K562 (cell line): Measurements from ENCODE around the gene TMEM117. TPM values are rescaled to one million over a fixed set of nuclear protein-coding genes. Genes with fewer than 3 reads are reported as not detected.
"Not testable (repeated sequence)": the region's sequence is repeated elsewhere in the genome, so short reads cannot be mapped to it uniquely, and the experiment has no call there.

Experiments used
- ATAC-seq: fragments of 200-7000 bp; cut with Tn5 transposase; 3 replicates; pipeline ENCODE4 v1.9.1; 2020; ENCODE audit warnings: moderate library complexity
- BruUV-seq: library from RNA; stranded (reverse); fragments of 400-500 nt; replicated peaks from 2 replicates; lab custom pipeline; 2021; lab: Mats Ljungman, UMichigan
- CTCF ChIA-PET: fragments of 300-600 bp; formaldehyde crosslinking; extraction: SDS; loops from one replicate; lab custom pipeline; 2021; ENCODE audit warnings: low intra/inter-chr PET ratio; lab: Yijun Ruan, JAX
- POLR2A ChIA-PET: fragments of 300-600, 350-650 bp; sonication (Branson Sonifier 250); formaldehyde crosslinking; extraction: SDS; loops from one replicate; lab custom pipeline; 2021; ENCODE audit warnings: antibody characterized with exemption, inconsistent platforms; lab: Yijun Ruan, JAX
- DNase-seq, 4 experiments: peaks; one replicate each; pipeline versions ENCODE4 v3.0.0 to v3.0.0-alpha.2; 2011 to 2018; ENCODE audit warnings: low spot score in 3 of 4, mixed read lengths in 3 of 4; ENCODE audit errors: extremely low read depth in 1 of 4
- FAIRE-seq: peaks from 2 replicates; lab custom pipeline; 2011; peaks lifted over from hg19 to GRCh38; lab: Jason Lieb, UNC
- H2AFZ ChIP-seq: 2 replicates; pipeline ENCODE4 v1.6.0; 2011; ENCODE audit warnings: low read depth, low read length, control low read depth, inconsistent platforms
- H3K27ac ChIP-seq: fragments of 200-600 bp; 3 replicates; pipeline ENCODE4 v1.8.0; 2011; ENCODE audit warnings: low read depth, mild to moderate bottlenecking, control low read depth, inconsistent platforms, low read length, moderate library complexity, mixed read lengths; ENCODE audit errors: extremely low read depth
- H3K27me3 ChIP-seq, 2 experiments: fragments of 300-600 bp in 1 of 2; 2 replicates in 1 of 2; 3 replicates in 1 of 2; pipeline versions ENCODE4 v1.6.0 to v1.8.0; 2011; ENCODE audit warnings: inconsistent platforms in 2 of 2, low read length in 2 of 2, mild to moderate bottlenecking in 1 of 2, mixed read lengths in 1 of 2, moderate library complexity in 1 of 2; ENCODE audit not compliant: control insufficient read depth in 2 of 2, insufficient read depth in 2 of 2
- H3K36me3 ChIP-seq: fragments of 300-600 bp; 3 replicates; pipeline ENCODE4 v1.8.0; 2011; ENCODE audit warnings: mild to moderate bottlenecking, low read length, inconsistent platforms; ENCODE audit not compliant: control insufficient read depth, insufficient read depth
- H3K4me1 ChIP-seq, 2 experiments: fragments of 200-600 bp in 1 of 2; replicated peaks in 1 of 2; 2 replicates in 1 of 2; 3 replicates in 1 of 2; pipeline versions ENCODE4 v1.5.1 to v1.8.0; 2011; ENCODE audit warnings: inconsistent platforms in 2 of 2, low read length in 2 of 2, mild to moderate bottlenecking in 1 of 2, mixed read lengths in 1 of 2, moderate library complexity in 1 of 2; ENCODE audit not compliant: control insufficient read depth in 2 of 2, insufficient read depth in 2 of 2
- H3K4me2 ChIP-seq: 2 replicates; pipeline ENCODE4 v1.6.1; 2011; ENCODE audit warnings: low read length, control low read depth, inconsistent platforms, mixed read lengths; ENCODE audit not compliant: insufficient read depth
- H3K4me3 ChIP-seq: fragments of 200-600 bp; sonication (generic), shearing (Covaris generic); 2 replicates; pipeline ENCODE4 v1.5.1; 2016; ENCODE audit warnings: control low read depth, inconsistent platforms
- H3K79me2 ChIP-seq: fragments of 200-600 bp; 3 replicates; pipeline ENCODE4 v1.8.0; 2011; ENCODE audit warnings: low read length, inconsistent platforms; ENCODE audit not compliant: control insufficient read depth, insufficient read depth
- H3K9ac ChIP-seq, 2 experiments: 2 replicates each; pipeline versions ENCODE4 v1.6.0 to v1.6.1; 2011; ENCODE audit warnings: low read depth in 2 of 2, low read length in 2 of 2, control low read depth in 1 of 2, inconsistent platforms in 1 of 2, mild to moderate bottlenecking in 1 of 2, mixed read lengths in 1 of 2; ENCODE audit not compliant: insufficient read depth in 1 of 2
- H3K9me1 ChIP-seq: one replicate; pipeline ENCODE4 v1.6.0; 2011; ENCODE audit warnings: inconsistent platforms, mild to moderate bottlenecking, low read length, moderate library complexity; ENCODE audit not compliant: control insufficient read depth, insufficient read depth
- H3K9me3 ChIP-seq: replicated peaks from 2 replicates; pipeline ENCODE4 v1.5.1; 2011; ENCODE audit warnings: low read depth, low read length, inconsistent platforms; ENCODE audit not compliant: control insufficient read depth, insufficient read depth
- H4K20me1 ChIP-seq: replicated peaks from 2 replicates; pipeline ENCODE4 v1.6.1; 2011; ENCODE audit warnings: low read length, inconsistent platforms, mixed read lengths; ENCODE audit not compliant: control insufficient read depth, insufficient read depth
- DIDO1 ChIP-seq: fragments of 450-650 bp; IDR thresholded peaks from 2 replicates; pipeline ENCODE4 v1.6.1; 2016; ENCODE audit warnings: low read depth, missing biosample characterization, missing genetic modification characterization
- E2F5 ChIP-seq: sonication (generic); formaldehyde crosslinking; IDR thresholded peaks from 2 replicates; pipeline ENCODE4 v1.8.0; 2022; ENCODE audit warnings: mild to moderate bottlenecking, missing genetic modification reagents
- EHMT2 ChIP-seq: fragments of 450-650 bp; IDR thresholded peaks from 2 replicates; pipeline ENCODE4 v1.6.1; 2018; ENCODE audit warnings: antibody characterized with exemption
- FOXJ2 ChIP-seq: fragments of 200-800 bp; sonication (Bioruptor generic); IDR thresholded peaks from 2 replicates; pipeline ENCODE4 v1.6.1; 2016; ENCODE audit warnings: missing genetic modification characterization, missing compliant biosample characterization
- FOXP1 ChIP-seq: sonication (generic); formaldehyde crosslinking; IDR thresholded peaks from 2 replicates; pipeline ENCODE4 v1.8.0; 2022; ENCODE audit warnings: mild to moderate bottlenecking, missing genetic modification reagents
- IRF9 ChIP-seq: fragments of 450-650 bp; IDR thresholded peaks from 2 replicates; pipeline ENCODE4 v1.6.1; 2016; ENCODE audit warnings: missing biosample characterization, missing genetic modification characterization
- MYNN ChIP-seq, 2 experiments: sonication (generic); formaldehyde crosslinking in 1 of 2; IDR thresholded peaks; 2 replicates each; pipeline versions ENCODE4 v1.5.0 to v1.6.1; 2016 to 2020; ENCODE audit warnings: antibody characterized with exemption in 1 of 2, missing genetic modification reagents in 1 of 2
- SRSF7 ChIP-seq: fragments of 200-400 bp; formaldehyde crosslinking; optimal IDR thresholded peaks from 2 replicates; pipeline ENCODE3; 2017; ENCODE audit warnings: mild to moderate bottlenecking, low read depth, low read length
- TBL1XR1 ChIP-seq, 2 experiments: IDR thresholded peaks; 2 replicates each; pipeline ENCODE4 v1.6.1; 2012; ENCODE audit warnings: improper control_type of control experiment in 2 of 2, low read length in 2 of 2, mild to moderate bottlenecking in 1 of 2
- ZBTB43 ChIP-seq: sonication (generic); formaldehyde crosslinking; IDR thresholded peaks from 2 replicates; pipeline ENCODE4 v1.8.0; 2023; ENCODE audit warnings: mild to moderate bottlenecking, missing genetic modification reagents
- ZFX ChIP-seq: sonication (generic); formaldehyde crosslinking; IDR thresholded peaks from 2 replicates; pipeline ENCODE4 v1.8.0; 2022; ENCODE audit warnings: mild to moderate bottlenecking, missing genetic modification reagents, moderate library complexity
- WGBS: fragments of 100-300 bp; shearing (Covaris generic); methylation state at CpG from one replicate; pipeline ENCODE4 v1.1.6; 2016; ENCODE audit warnings: low coverage, mixed read lengths; ENCODE audit not compliant: insufficient coverage; ENCODE audit errors: missing lambda C conversion rate; 5-methylcytosine and 5-hydroxymethylcytosine counted together
- in situ Hi-C: fragments of 300-500 bp; cut with MboI; formaldehyde crosslinking; loops from 4 replicates; pipeline ENCODE4 v1.15.0; 2018; ENCODE audit warnings: inconsistent platforms, mixed read lengths
- intact Hi-C: fragments of 100-400 bp; cut with micrococcal nuclease; formaldehyde crosslinking; loops from 2 replicates; pipeline ENCODE4 v1.14.2; 2022
- polyA plus RNA-seq, 8 experiments: library from polyadenylated mRNA; depleted of rRNA in 4 of 8; stranded (reverse) in 5 of 8; unstranded in 3 of 8; fragments of >200 nt; fragmentation: Nextera tagmentation in 2 of 8; fragmentation: Illumina TruSeq in 1 of 8; extraction: Ambion mirVana in 2 of 8; extraction: Trizol in 1 of 8; gene quantifications; 2 replicates each; pipeline versions ENCODE4 v1.2.1 to v1.2.3, GENCODE V29; 2011 to 2014; ENCODE audit warnings: inconsistent platforms in 1 of 8, missing spikeins in 1 of 8
- total RNA-seq, 7 experiments: library from RNA; depleted of rRNA in 6 of 7; stranded (reverse); fragments of >200 nt in 6 of 7; fragmentation: Illumina TruSeq in 2 of 7; extraction: Trizol in 2 of 7; gene quantifications; 2 replicates each; pipeline versions ENCODE4 v1.2.1 to v1.2.3, GENCODE V29; 2011 to 2021; ENCODE audit warnings: low replicate concordance in 1 of 7

Gene TMEM117
- total and polyA plus RNA-seq, 9 of the 15 experiments (the other 6 are each of a cell fraction or from before 2014, with no cell fraction given), result 0.31 to 2.8 (median 1.0) TPM

GRCh38 chr12:44195719-44196118 lies 359.8 kb downstream of the TMEM117 start:
- ATAC-seq, H3K27me3 ChIP-seq, BruUV-seq, DNase-seq, H3K9me3 ChIP-seq, H3K79me2 ChIP-seq, H2AFZ ChIP-seq, CTCF ChIA-PET, H3K36me3 ChIP-seq, H3K4me2 ChIP-seq, H3K9ac ChIP-seq, in situ Hi-C loops, FAIRE-seq, H3K9me1 ChIP-seq, POLR2A ChIA-PET, H3K4me1 ChIP-seq, H3K27ac ChIP-seq, H3K4me3 ChIP-seq, intact Hi-C loops, H4K20me1 ChIP-seq: not testable (repeated sequence)
- WGBS, result 11% methylated on average over 1 of the region's 1 CpG

GRCh38 chr12:44206045-44206444 lies 370.2 kb downstream of the TMEM117 start:
- 0% methylated on average over 5 of the region's 5 CpGs for WGBS
- Histone ChIP-seq H3K4me3 (no peak overlapping the region), H2AFZ (no peak overlapping the region), H3K27me3 (no peaks in the 10 kb centered on the region), H3K9me1 (no peaks in the 10 kb centered on the region), H4K20me1 (no peaks in the 10 kb centered on the region), H3K9ac (no peak overlapping the region), H3K9me3 (no peaks in the 10 kb centered on the region), H3K4me2 (no peak overlapping the region), H3K27ac (no peak overlapping the region), H3K36me3 (no peaks in the 10 kb centered on the region), H3K79me2 (no peaks in the 10 kb centered on the region), H3K4me1 (no peaks in the 10 kb centered on the region)
- intact Hi-C loops (no loop called here), in situ Hi-C loops (no loop called here)
- DNase-seq (no peak), ATAC-seq (no peak), FAIRE-seq (no peak)
- ChIA-PET CTCF (no interaction called here), POLR2A (no interaction called here)
- no TSS peak for BruUV-seq
- TF ChIP-seq IRF9 (tag) (no peak), TBL1XR1 (IDR thresholded peaks at IDR 0.05; ENCODE audit: low read length in 2 of 2) (no peak), MYNN (IDR thresholded peaks at IDR 0.05) (no peak), MYNN (CRISPR knock-in tag; IDR thresholded peaks at IDR 0.05) (no peak), EHMT2 (no peak), E2F5 (CRISPR knock-in tag) (no peak), ZBTB43 (CRISPR knock-in tag) (no peak), FOXJ2 (tag) (no peak), SRSF7 (no peak), DIDO1 (tag) (no peak), ZFX (CRISPR knock-in tag) (no peak), FOXP1 (CRISPR knock-in tag) (no peak)
